ENCODE measurements around the gene FBXL7.

The FBXL7 gene

DNA sequence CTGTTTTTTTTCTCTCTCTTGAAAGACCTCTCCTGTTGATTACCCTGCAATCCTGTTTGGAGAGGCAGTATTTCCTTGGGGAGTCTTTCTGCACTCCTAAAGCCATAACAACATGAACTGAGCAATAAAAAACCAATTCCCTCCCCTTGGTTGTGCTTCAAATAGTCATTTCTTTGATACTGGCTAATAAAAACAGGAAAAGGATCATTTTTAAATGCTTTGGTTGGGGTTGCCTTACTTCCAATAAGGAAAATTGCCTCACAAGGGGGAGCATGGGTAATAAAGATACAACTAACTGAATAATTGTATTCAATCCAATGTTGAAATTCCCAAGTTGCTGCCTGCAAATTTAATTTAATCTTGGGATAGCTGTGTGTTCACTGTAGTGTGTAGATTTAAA lies 13.9 kb downstream of the FBXL7 start:
- Histone ChIP-seq H3K4me2 (ENCODE audit: low read length) (no peak overlapping the region), H3K9me3 (ENCODE audit: insufficient read depth, low read length) (no peaks in the 10 kb centered on the region), H2AFZ (ENCODE audit: low read depth, low read length) (no peak overlapping the region), H3K27me3 (ENCODE audit: low read depth, low read length) (no peaks in the 10 kb centered on the region), H3K4me1 (ENCODE audit: low read length) (no peaks in the 10 kb centered on the region), H3K27ac (ENCODE audit: low read length) (no peak overlapping the region), H3K4me3 (ENCODE audit: low read length) (no peak overlapping the region), H3K36me3 (replicated peaks; ENCODE audit: low read depth, low read length) (no peaks in the 10 kb centered on the region), H4K20me1 (ENCODE audit: insufficient read depth, low read length) (no peaks in the 10 kb centered on the region), H3K9ac (ENCODE audit: low read length) (no peak overlapping the region), H3K79me2 (ENCODE audit: low read length) (no peaks in the 10 kb centered on the region)
- no peak for TF ChIP-seq EZH2phosphoT487 (IDR thresholded peaks at IDR 0.05; ENCODE audit: low read depth)
- TF ChIP-seq, protein P1, sequence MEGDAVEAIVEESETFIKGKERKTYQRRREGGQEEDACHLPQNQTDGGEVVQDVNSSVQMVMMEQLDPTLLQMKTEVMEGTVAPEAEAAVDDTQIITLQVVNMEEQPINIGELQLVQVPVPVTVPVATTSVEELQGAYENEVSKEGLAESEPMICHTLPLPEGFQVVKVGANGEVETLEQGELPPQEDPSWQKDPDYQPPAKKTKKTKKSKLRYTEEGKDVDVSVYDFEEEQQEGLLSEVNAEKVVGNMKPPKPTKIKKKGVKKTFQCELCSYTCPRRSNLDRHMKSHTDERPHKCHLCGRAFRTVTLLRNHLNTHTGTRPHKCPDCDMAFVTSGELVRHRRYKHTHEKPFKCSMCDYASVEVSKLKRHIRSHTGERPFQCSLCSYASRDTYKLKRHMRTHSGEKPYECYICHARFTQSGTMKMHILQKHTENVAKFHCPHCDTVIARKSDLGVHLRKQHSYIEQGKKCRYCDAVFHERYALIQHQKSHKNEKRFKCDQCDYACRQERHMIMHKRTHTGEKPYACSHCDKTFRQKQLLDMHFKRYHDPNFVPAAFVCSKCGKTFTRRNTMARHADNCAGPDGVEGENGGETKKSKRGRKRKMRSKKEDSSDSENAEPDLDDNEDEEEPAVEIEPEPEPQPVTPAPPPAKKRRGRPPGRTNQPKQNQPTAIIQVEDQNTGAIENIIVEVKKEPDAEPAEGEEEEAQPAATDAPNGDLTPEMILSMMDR (IDR thresholded peaks at IDR 0.05; ENCODE audit: low read depth, low read length): no peak

DNA sequence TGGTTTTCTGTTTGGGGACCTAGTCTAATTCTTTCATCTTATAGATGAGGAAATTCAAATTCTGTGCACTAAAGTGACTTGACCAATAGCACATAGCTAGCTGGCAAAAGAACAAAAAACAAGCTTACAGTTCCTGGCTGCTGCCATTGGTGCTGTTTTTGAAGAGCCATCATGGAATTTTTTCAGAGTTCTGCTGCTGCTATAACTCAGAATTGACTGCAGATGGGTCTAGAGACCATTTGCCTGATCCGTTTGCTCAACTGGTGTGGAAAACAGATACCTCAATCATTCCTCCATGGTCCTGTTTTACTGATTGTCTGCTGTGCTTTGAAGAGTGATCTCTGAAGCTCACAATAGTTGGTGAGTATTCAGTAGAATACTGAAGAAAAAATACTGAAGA lies 15.2 kb downstream of the FBXL7 start:
- Histone ChIP-seq H3K9me3 (ENCODE audit: insufficient read depth, low read length) (no peaks in the 10 kb centered on the region), H3K27me3 (ENCODE audit: low read depth, low read length) (no peaks in the 10 kb centered on the region), H3K79me2 (ENCODE audit: low read length) (no peaks in the 10 kb centered on the region), H4K20me1 (ENCODE audit: insufficient read depth, low read length) (no peaks in the 10 kb centered on the region), H3K4me3 (ENCODE audit: low read length) (no peak overlapping the region), H3K4me2 (ENCODE audit: low read length) (no peak overlapping the region), H3K27ac (ENCODE audit: low read length) (no peak overlapping the region), H3K9ac (ENCODE audit: low read length) (no peak overlapping the region), H2AFZ (ENCODE audit: low read depth, low read length) (no peak overlapping the region), H3K4me1 (ENCODE audit: low read length) (no peaks in the 10 kb centered on the region), H3K36me3 (replicated peaks; ENCODE audit: low read depth, low read length) (no peaks in the 10 kb centered on the region)
- TF ChIP-seq, protein P1 (IDR thresholded peaks at IDR 0.05; ENCODE audit: low read depth, low read length): no peak
- TF ChIP-seq EZH2phosphoT487 (IDR thresholded peaks at IDR 0.05; ENCODE audit: low read depth): no peak

DNA sequence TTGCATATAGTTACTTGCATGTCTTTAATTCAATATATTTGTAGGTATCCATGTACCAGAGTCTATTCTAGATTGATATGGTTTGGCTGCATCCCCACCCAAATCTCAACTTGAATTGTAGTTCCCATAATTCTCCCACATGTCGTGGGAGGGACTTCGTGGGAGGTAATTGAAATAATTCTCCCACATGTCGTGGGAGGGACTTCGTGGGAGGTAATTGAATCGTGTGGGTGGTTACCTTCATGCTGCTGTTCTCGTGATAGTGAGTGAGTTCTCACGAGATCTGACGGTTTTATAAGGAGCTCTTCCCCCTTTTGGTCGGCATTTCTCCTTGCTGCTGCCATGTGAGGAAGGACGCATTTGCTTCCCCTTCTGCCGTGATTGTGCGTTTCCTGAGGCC lies 16.5 kb downstream of the FBXL7 start:
- no peak overlapping the region for H2AFZ ChIP-seq (ENCODE audit: low read depth, low read length)
- no peaks in the 10 kb centered on the region for H3K9me3 ChIP-seq (ENCODE audit: insufficient read depth, low read length)
- no peaks in the 10 kb centered on the region for H3K27me3 ChIP-seq (ENCODE audit: low read depth, low read length)
- no peaks in the 10 kb centered on the region for H3K4me1 ChIP-seq (ENCODE audit: low read length)
- no peaks in the 10 kb centered on the region for H3K79me2 ChIP-seq (ENCODE audit: low read length)
- H3K36me3 ChIP-seq (replicated peaks; ENCODE audit: low read depth, low read length): no peaks in the 10 kb centered on the region
- TF ChIP-seq EZH2phosphoT487 (IDR thresholded peaks at IDR 0.05; ENCODE audit: low read depth): no peak
- TF ChIP-seq, protein P1 (IDR thresholded peaks at IDR 0.05; ENCODE audit: low read depth, low read length): no peak
- no peak overlapping the region for H3K4me3 ChIP-seq (ENCODE audit: low read length)
- H3K4me2 ChIP-seq (ENCODE audit: low read length): no peak overlapping the region
- no peak overlapping the region for H3K27ac ChIP-seq (ENCODE audit: low read length)
- no peaks in the 10 kb centered on the region for H4K20me1 ChIP-seq (ENCODE audit: insufficient read depth, low read length)
- no peak overlapping the region for H3K9ac ChIP-seq (ENCODE audit: low read length)

DNA sequence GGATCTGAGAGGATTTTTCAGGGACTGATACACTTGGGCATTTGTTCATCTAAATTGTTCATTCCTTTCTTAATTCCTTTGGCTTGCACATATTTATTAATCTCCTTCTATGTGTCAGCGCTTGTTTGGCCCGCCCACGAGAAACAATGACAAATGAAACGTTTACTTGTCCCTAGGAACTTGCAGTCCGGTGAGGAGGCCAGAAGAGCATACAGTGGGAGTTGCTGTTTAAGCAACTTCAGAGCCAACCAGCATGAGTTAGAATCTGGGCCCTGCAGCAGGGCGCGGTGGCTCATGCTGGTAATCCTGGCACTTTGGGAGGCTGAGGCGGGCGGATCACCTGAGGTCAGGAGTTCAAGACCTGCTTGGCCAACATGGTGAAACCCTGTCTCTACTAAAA lies 18.8 kb downstream of the FBXL7 start:
- no peaks in the 10 kb centered on the region for H3K79me2 ChIP-seq (ENCODE audit: low read length)
- no peaks in the 10 kb centered on the region for H3K4me1 ChIP-seq (ENCODE audit: low read length)
- no peak overlapping the region for H3K4me3 ChIP-seq (ENCODE audit: low read length)
- H3K4me2 ChIP-seq (ENCODE audit: low read length): no peak overlapping the region
- H3K27ac ChIP-seq (ENCODE audit: low read length): no peak overlapping the region
- no peak overlapping the region for H2AFZ ChIP-seq (ENCODE audit: low read depth, low read length)
- TF ChIP-seq, protein P1 (IDR thresholded peaks at IDR 0.05; ENCODE audit: low read depth, low read length): no peak
- no peak for TF ChIP-seq EZH2phosphoT487 (IDR thresholded peaks at IDR 0.05; ENCODE audit: low read depth)
- no peaks in the 10 kb centered on the region for H3K9me3 ChIP-seq (ENCODE audit: insufficient read depth, low read length)
- H3K9ac ChIP-seq (ENCODE audit: low read length): no peak overlapping the region
- H3K27me3 ChIP-seq (ENCODE audit: low read depth, low read length): no peaks in the 10 kb centered on the region
- no peaks in the 10 kb centered on the region for H4K20me1 ChIP-seq (ENCODE audit: insufficient read depth, low read length)
- H3K36me3 ChIP-seq (replicated peaks; ENCODE audit: low read depth, low read length): no peaks in the 10 kb centered on the region

Data from OCI-LY3 (cell line).